Measurements from ENCODE around the gene MYH10.

DNA sequence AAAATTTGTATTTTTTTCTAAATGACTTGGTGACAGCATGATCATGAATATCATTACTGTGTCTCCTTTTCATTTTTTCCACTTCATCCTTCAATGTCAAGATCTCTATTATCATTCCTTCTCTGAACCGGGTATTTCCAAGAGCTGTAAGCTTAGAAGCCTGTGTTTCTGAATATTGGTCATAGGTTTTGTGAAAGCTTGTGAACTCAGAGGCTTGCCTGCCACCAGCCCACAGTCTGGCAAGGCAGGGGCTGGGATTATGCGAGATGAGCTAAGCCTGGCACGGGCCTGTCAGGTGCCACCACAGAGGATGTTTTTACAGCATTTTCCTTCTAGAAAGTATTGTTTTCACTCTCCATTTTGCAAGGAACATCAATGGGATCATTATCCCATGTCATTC is 92.8 kb downstream of the MYH10 start:
- TF ChIP-seq ZNF274 (IDR thresholded peaks at IDR 0.05; ENCODE audit: low read depth, low read length), result no peak
- TF ChIP-seq YY1 (IDR thresholded peaks at IDR 0.05; ENCODE audit: insufficient read depth, insufficient read length), result no peak

All from NT2/D1 (cell line).